GM12801 (cell line): ENCODE results near the gene SELENOS.

Experiments used
- CTCF ChIP-seq: IDR thresholded peaks from one replicate; pipeline ENCODE4 v1.5.1; 2011; ENCODE audit warnings: control low read depth; ENCODE audit not compliant: insufficient read length; ENCODE audit errors: extremely low read depth

The SELENOS gene

GRCh38 chr15:101308604-101309435 is 31.5 kb upstream of the SELENOS start:
- TF ChIP-seq CTCF: no peak

- no peak for TF ChIP-seq CTCF
These were observed 30.8 kb upstream of the SELENOS start for GRCh38 chr15:101307897-101308603.

- no peak for TF ChIP-seq CTCF
These were observed 30.0 kb upstream of the SELENOS start for GRCh38 chr15:101307048-101307896.

GRCh38 chr15:101306341-101307047 is 29.2 kb upstream of the SELENOS start:
- no peak for TF ChIP-seq CTCF

- TF ChIP-seq CTCF: no peak
These were observed 28.6 kb upstream of the SELENOS start for GRCh38 chr15:101305820-101306255.

GRCh38 chr15:101303408-101303807 is 26.1 kb upstream of the SELENOS start:
- no peak for TF ChIP-seq CTCF
